Hepatocyte (in vitro differentiated cells): ENCODE data around the gene KLK5.

Source experiments
- CTCF ChIP-seq: fragments of 200-600 bp; sonication (generic); IDR thresholded peaks from 2 replicates; pipeline ENCODE4 v1.5.1; 2016; ENCODE audit warnings: antibody characterized with exemption, mild to moderate bottlenecking; ENCODE audit not compliant: poor library complexity
- EZH2 ChIP-seq: fragments of 200-600 bp; sonication (generic); IDR thresholded peaks from 2 replicates; pipeline ENCODE4 v1.6.1; 2016; ENCODE audit warnings: antibody characterized with exemption, mild to moderate bottlenecking, borderline replicate concordance

GRCh38 chr19:50931023-50931422, 21.8 kb downstream of the KLK5 start:
- TF ChIP-seq EZH2 (no peak), CTCF (no peak)
